ENCODE measurements around the gene ZNF37A. TPM values are rescaled to one million over a fixed set of nuclear protein-coding genes. Genes with fewer than 3 reads are reported as not detected.

ZNF37A gene
- total and polyA plus RNA-seq, 2 experiments from 2014 or later = 8.7 to 12.2 TPM

DNA sequence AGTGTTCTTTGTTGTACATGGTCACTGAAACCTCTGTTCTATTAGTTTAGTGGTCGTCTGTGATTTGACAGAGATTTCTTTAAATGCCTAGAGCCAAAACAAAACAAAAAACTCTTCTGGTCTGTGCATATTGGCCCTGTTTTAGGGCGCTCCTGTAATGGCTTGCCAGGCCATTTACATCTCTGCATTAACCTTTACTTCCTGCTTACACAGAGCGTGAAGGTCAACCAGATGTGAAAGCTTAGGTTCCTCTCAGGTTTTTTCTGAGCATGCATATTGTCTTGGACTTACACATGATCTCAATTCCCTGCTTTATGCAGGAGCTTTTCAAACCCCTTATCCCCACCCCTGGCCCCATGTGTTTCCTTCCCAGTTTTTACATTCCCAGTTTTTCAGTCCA, 9.6 kb downstream of the ZNF37A start:
- no peaks in the 10 kb centered on the region for H4K20me1 ChIP-seq (replicated peaks; ENCODE audit: insufficient read depth)
- Mint-ChIP-seq H3K27ac (no peak overlapping the region), H3K27me3 (ENCODE audit: insufficient read depth, low read depth, poor library complexity) (peaks cover 2% of the 10 kb centered on the region), H3K4me1 (peaks cover 9% of the 10 kb centered on the region), H3K4me3 (no peak overlapping the region), H3K36me3 (ENCODE audit: low read depth) (peaks cover 98% of the 10 kb centered on the region), H3K9me3 (peaks cover 97% of the 10 kb centered on the region)
- no peaks in the 10 kb centered on the region for H3K9me2 ChIP-seq (ENCODE audit: insufficient read depth)
- H3K79me2 ChIP-seq (replicated peaks; ENCODE audit: insufficient read depth) = peaks cover 5% of the 10 kb centered on the region; the same call in 1 of the 2 replicates
- H3K4me3 ChIP-seq = no peak overlapping the region
- no peak for DNase-seq (ENCODE audit: low spot score)
- no peaks in the 10 kb centered on the region for H3F3A ChIP-seq (replicated peaks; ENCODE audit: low read depth)
- no peak for ATAC-seq
- no peaks in the 10 kb centered on the region for H3K4me1 ChIP-seq (ENCODE audit: insufficient read depth)
- no peaks in the 10 kb centered on the region for H3K27me3 ChIP-seq (ENCODE audit: insufficient read depth)
- TF ChIP-seq, protein P1, sequence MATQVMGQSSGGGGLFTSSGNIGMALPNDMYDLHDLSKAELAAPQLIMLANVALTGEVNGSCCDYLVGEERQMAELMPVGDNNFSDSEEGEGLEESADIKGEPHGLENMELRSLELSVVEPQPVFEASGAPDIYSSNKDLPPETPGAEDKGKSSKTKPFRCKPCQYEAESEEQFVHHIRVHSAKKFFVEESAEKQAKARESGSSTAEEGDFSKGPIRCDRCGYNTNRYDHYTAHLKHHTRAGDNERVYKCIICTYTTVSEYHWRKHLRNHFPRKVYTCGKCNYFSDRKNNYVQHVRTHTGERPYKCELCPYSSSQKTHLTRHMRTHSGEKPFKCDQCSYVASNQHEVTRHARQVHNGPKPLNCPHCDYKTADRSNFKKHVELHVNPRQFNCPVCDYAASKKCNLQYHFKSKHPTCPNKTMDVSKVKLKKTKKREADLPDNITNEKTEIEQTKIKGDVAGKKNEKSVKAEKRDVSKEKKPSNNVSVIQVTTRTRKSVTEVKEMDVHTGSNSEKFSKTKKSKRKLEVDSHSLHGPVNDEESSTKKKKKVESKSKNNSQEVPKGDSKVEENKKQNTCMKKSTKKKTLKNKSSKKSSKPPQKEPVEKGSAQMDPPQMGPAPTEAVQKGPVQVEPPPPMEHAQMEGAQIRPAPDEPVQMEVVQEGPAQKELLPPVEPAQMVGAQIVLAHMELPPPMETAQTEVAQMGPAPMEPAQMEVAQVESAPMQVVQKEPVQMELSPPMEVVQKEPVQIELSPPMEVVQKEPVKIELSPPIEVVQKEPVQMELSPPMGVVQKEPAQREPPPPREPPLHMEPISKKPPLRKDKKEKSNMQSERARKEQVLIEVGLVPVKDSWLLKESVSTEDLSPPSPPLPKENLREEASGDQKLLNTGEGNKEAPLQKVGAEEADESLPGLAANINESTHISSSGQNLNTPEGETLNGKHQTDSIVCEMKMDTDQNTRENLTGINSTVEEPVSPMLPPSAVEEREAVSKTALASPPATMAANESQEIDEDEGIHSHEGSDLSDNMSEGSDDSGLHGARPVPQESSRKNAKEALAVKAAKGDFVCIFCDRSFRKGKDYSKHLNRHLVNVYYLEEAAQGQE (IDR thresholded peaks at IDR 0.05; ENCODE audit: unreplicated experiment) = no peak
- no peak for TF ChIP-seq POLR2AphosphoS5 (IDR thresholded peaks at IDR 0.05; ENCODE audit: low read depth)
- TF ChIP-seq NANOG (IDR thresholded peaks at IDR 0.05; ENCODE audit: borderline replicate concordance) = no peak
- no peak overlapping the region for H3K27ac ChIP-seq (ENCODE audit: low read depth)
- no peak overlapping the region for H3K4me2 ChIP-seq
- peaks cover 25% of the 10 kb centered on the region for H3K36me3 ChIP-seq (ENCODE audit: insufficient read depth)
- H2AFZ ChIP-seq = no peak overlapping the region

DNA sequence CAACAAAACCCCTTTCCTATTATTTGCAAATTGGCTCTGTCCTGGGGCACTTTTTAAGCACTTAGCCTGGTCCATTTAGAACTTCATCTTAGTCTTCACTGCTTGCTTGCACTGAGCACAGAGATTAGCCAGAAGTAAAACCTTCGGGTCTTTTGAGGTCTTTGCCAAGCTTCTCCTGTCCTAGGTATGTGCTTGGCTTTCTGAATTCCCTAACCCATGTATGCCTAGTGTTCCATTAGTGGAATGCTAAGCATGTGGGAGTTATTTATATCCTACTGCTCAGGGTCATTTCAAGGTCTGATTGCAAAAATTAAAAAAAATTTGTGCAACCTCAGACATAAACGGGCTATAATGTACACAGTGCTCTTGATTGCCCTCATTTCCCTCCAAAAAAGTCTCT, 18.0 kb downstream of the ZNF37A start:
- no peak for DNase-seq (ENCODE audit: low spot score)
- Histone ChIP-seq H2AFZ (no peak overlapping the region), H3K36me3 (ENCODE audit: insufficient read depth) (peaks cover 26% of the 10 kb centered on the region), H3K9me2 (ENCODE audit: insufficient read depth) (no peaks in the 10 kb centered on the region), H3K4me3 (no peak overlapping the region), H4K20me1 (replicated peaks; ENCODE audit: insufficient read depth) (no peaks in the 10 kb centered on the region), H3K79me2 (replicated peaks; ENCODE audit: insufficient read depth) (no peaks in the 10 kb centered on the region), H3K27me3 (ENCODE audit: insufficient read depth) (no peaks in the 10 kb centered on the region), H3F3A (replicated peaks; ENCODE audit: low read depth) (no peaks in the 10 kb centered on the region), H3K4me2 (no peak overlapping the region), H3K4me1 (ENCODE audit: insufficient read depth) (no peaks in the 10 kb centered on the region), H3K27ac (ENCODE audit: low read depth) (no peak overlapping the region)
- Mint-ChIP-seq H3K4me1 (no peaks in the 10 kb centered on the region), H3K4me3 (no peak overlapping the region), H3K9me3 (peaks cover 96% of the 10 kb centered on the region), H3K27me3 (ENCODE audit: insufficient read depth, low read depth, poor library complexity) (peaks cover 3% of the 10 kb centered on the region), H3K27ac (no peak overlapping the region), H3K36me3 (ENCODE audit: low read depth) (peaks cover 77% of the 10 kb centered on the region)
- ATAC-seq = no peak
- TF ChIP-seq, protein P2, sequence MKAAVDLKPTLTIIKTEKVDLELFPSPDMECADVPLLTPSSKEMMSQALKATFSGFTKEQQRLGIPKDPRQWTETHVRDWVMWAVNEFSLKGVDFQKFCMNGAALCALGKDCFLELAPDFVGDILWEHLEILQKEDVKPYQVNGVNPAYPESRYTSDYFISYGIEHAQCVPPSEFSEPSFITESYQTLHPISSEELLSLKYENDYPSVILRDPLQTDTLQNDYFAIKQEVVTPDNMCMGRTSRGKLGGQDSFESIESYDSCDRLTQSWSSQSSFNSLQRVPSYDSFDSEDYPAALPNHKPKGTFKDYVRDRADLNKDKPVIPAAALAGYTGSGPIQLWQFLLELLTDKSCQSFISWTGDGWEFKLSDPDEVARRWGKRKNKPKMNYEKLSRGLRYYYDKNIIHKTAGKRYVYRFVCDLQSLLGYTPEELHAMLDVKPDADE (IDR thresholded peaks at IDR 0.05) = no peak
- no peak for TF ChIP-seq EZH2phosphoT487 (IDR thresholded peaks at IDR 0.05; ENCODE audit: unreplicated experiment)

Measured in GM23338 (cell line).